Measurements from ENCODE around the gene NFU1.

GRCh38 chr2:69482471-69482870 is 45.2 kb upstream of the NFU1 start:
- no peak for TF ChIP-seq CTCF (IDR thresholded peaks at IDR 0.05; ENCODE audit: low read depth, low read length)
- no peak for TF ChIP-seq EZH2phosphoT487 (IDR thresholded peaks at IDR 0.05; ENCODE audit: low read depth)

Measured in OCI-LY3 (cell line).